HepG2 (cell line): ENCODE data around the gene DPH1. TPM values are rescaled to one million over a fixed set of nuclear protein-coding genes. Genes with fewer than 3 reads are reported as not detected.
A peak's percentile ranks its signal among the peaks of the same experiment; 100 is the strongest.

Experiments
- ARID5B ChIP-seq: IDR thresholded peaks from 2 replicates; pipeline ENCODE4 v1.4.0; 2020; ENCODE audit warnings: mild to moderate bottlenecking, missing genetic modification reagents
- CTCF ChIP-seq: sonication (generic); formaldehyde crosslinking; IDR thresholded peaks from 2 replicates; pipeline ENCODE4 v1.5.0; 2020; ENCODE audit warnings: mild to moderate bottlenecking, missing genetic modification reagents, moderate library complexity
- E2F1 ChIP-seq: sonication (generic); formaldehyde crosslinking; IDR thresholded peaks from 2 replicates; pipeline ENCODE4 v1.5.0; 2020; ENCODE audit warnings: missing genetic modification reagents
- HMGXB3 ChIP-seq: sonication (generic); formaldehyde crosslinking; IDR thresholded peaks from 2 replicates; pipeline ENCODE4 v1.4.0; 2020; ENCODE audit warnings: missing genetic modification reagents, borderline replicate concordance
- HNRNPLL ChIP-seq: fragments of 200-400 bp; formaldehyde crosslinking; IDR thresholded peaks from 2 replicates; pipeline ENCODE4 v1.6.1; 2017; ENCODE audit warnings: mild to moderate bottlenecking, low read depth, low read length; ENCODE audit not compliant: poor library complexity, severe bottlenecking
- RBM22 ChIP-seq: fragments of 200-400 bp; formaldehyde crosslinking; optimal IDR thresholded peaks from 2 replicates; pipeline ENCODE3; 2017; ENCODE audit warnings: mild to moderate bottlenecking, low read length, moderate library complexity
- TBX3 ChIP-seq: fragments of 450-650 bp; IDR thresholded peaks from 2 replicates; pipeline ENCODE4 v1.6.1; 2017; ENCODE audit warnings: antibody characterized with exemption, mild to moderate bottlenecking, inconsistent platforms, borderline replicate concordance
- ZNF205 ChIP-seq: IDR thresholded peaks from 2 replicates; pipeline ENCODE4 v1.6.1; 2018; ENCODE audit warnings: missing biosample characterization, missing genetic modification reagents
- ZNF253 ChIP-seq: sonication (generic); formaldehyde crosslinking; IDR thresholded peaks from 2 replicates; pipeline ENCODE4 v1.8.0; 2022; ENCODE audit warnings: mild to moderate bottlenecking, missing genetic modification reagents, borderline replicate concordance
- ZNF747 ChIP-seq: sonication (generic); formaldehyde crosslinking; IDR thresholded peaks from 2 replicates; pipeline ENCODE4 v1.8.1; 2023; ENCODE audit warnings: missing genetic modification reagents, mild to moderate bottlenecking, borderline replicate concordance
- polyA plus RNA-seq, 8 experiments: library from polyadenylated mRNA; depleted of rRNA in 3 of 8; stranded (reverse) in 7 of 8; unstranded in 1 of 8; fragments of >200 nt; fragmentation: Illumina TruSeq in 4 of 8; extraction: Trizol in 4 of 8; gene quantifications; 2 replicates each; pipeline versions ENCODE4 v1.2.1 to v1.2.3, GENCODE V29; 2011 to 2016; ENCODE audit warnings: low read depth in 4 of 8, missing spikeins in 1 of 8, mixed read lengths in 1 of 8; ENCODE audit not compliant: insufficient read depth in 1 of 8
- total RNA-seq, 5 experiments: library from RNA; depleted of rRNA; stranded (reverse); fragments of >200 nt; fragmentation: Illumina TruSeq; extraction: Trizol; gene quantifications; 2 replicates each; pipeline ENCODE4 v1.2.3, GENCODE V29; 2016; ENCODE audit warnings: low read depth in 1 of 5

DPH1 gene
- total and polyA plus RNA-seq, 2 of the 13 experiments (the other 11 are each of a cell fraction or from before 2014, with no cell fraction given): 25.3 to 42.8 TPM

- TF ChIP-seq ZNF747 (CRISPR knock-in tag) (no peak), E2F1 (CRISPR knock-in tag) (no peak; the same call in 1 of the 2 replicates), RBM22 (no peak), ZNF253 (CRISPR knock-in tag) (peak; percentile 48; the same call in 1 of the 2 replicates), CTCF (CRISPR knock-in tag) (peak; percentile 35), TBX3 (no peak), HMGXB3 (no peak; the same call in 1 of the 2 replicates), ZNF205 (CRISPR knock-in tag) (no peak), ARID5B (CRISPR knock-in tag) (peak; percentile 61), HNRNPLL (peak; percentile 96)
Measured at GRCh38 chr17:2029911-2030778, at the start of gene DPH1 (continued).
